Measurements from ENCODE around the gene HPD.

GRCh38 chr12:121827351-121828099 lies 31.1 kb downstream of the HPD start:
- TF ChIP-seq POLR2A (IDR thresholded peaks at IDR 0.05; ENCODE audit: low read length) (no peak), GATA1 (IDR thresholded peaks at IDR 0.05; ENCODE audit: low read depth, low read length) (no peak)

All from erythroblast (primary cell).